K562 (cell line): ENCODE data around the gene PPP1R9A. TPM values are rescaled to one million over a fixed set of nuclear protein-coding genes. Genes with fewer than 3 reads are reported as not detected.

ENCODE experiments used
- ATAC-seq: fragments of 200-7000 bp; cut with Tn5 transposase; 3 replicates; pipeline ENCODE4 v1.9.1; 2020; ENCODE audit warnings: moderate library complexity
- BruUV-seq: library from RNA; stranded (reverse); fragments of 400-500 nt; replicated peaks from 2 replicates; lab custom pipeline; 2021; lab: Mats Ljungman, UMichigan
- CTCF ChIA-PET: fragments of 300-600 bp; formaldehyde crosslinking; extraction: SDS; loops from one replicate; lab custom pipeline; 2021; ENCODE audit warnings: low intra/inter-chr PET ratio; lab: Yijun Ruan, JAX
- POLR2A ChIA-PET: fragments of 300-600, 350-650 bp; sonication (Branson Sonifier 250); formaldehyde crosslinking; extraction: SDS; loops from one replicate; lab custom pipeline; 2021; ENCODE audit warnings: antibody characterized with exemption, inconsistent platforms; lab: Yijun Ruan, JAX
- DNase-seq, 4 experiments: peaks; one replicate each; pipeline versions ENCODE4 v3.0.0 to v3.0.0-alpha.2; 2011 to 2018; ENCODE audit warnings: low spot score in 3 of 4, mixed read lengths in 3 of 4; ENCODE audit errors: extremely low read depth in 1 of 4
- FAIRE-seq: peaks from 2 replicates; lab custom pipeline; 2011; peaks lifted over from hg19 to GRCh38; lab: Jason Lieb, UNC
- H2AFZ ChIP-seq: 2 replicates; pipeline ENCODE4 v1.6.0; 2011; ENCODE audit warnings: low read depth, low read length, control low read depth, inconsistent platforms
- H3K27ac ChIP-seq: fragments of 200-600 bp; 3 replicates; pipeline ENCODE4 v1.8.0; 2011; ENCODE audit warnings: low read depth, mild to moderate bottlenecking, control low read depth, inconsistent platforms, low read length, moderate library complexity, mixed read lengths; ENCODE audit errors: extremely low read depth
- H3K27me3 ChIP-seq, 2 experiments: fragments of 300-600 bp in 1 of 2; 2 replicates in 1 of 2; 3 replicates in 1 of 2; pipeline versions ENCODE4 v1.6.0 to v1.8.0; 2011; ENCODE audit warnings: inconsistent platforms in 2 of 2, low read length in 2 of 2, mild to moderate bottlenecking in 1 of 2, mixed read lengths in 1 of 2, moderate library complexity in 1 of 2; ENCODE audit not compliant: control insufficient read depth in 2 of 2, insufficient read depth in 2 of 2
- H3K36me3 ChIP-seq: fragments of 300-600 bp; 3 replicates; pipeline ENCODE4 v1.8.0; 2011; ENCODE audit warnings: mild to moderate bottlenecking, low read length, inconsistent platforms; ENCODE audit not compliant: control insufficient read depth, insufficient read depth
- H3K4me1 ChIP-seq, 2 experiments: fragments of 200-600 bp in 1 of 2; replicated peaks in 1 of 2; 2 replicates in 1 of 2; 3 replicates in 1 of 2; pipeline versions ENCODE4 v1.5.1 to v1.8.0; 2011; ENCODE audit warnings: inconsistent platforms in 2 of 2, low read length in 2 of 2, mild to moderate bottlenecking in 1 of 2, mixed read lengths in 1 of 2, moderate library complexity in 1 of 2; ENCODE audit not compliant: control insufficient read depth in 2 of 2, insufficient read depth in 2 of 2
- H3K4me2 ChIP-seq: 2 replicates; pipeline ENCODE4 v1.6.1; 2011; ENCODE audit warnings: low read length, control low read depth, inconsistent platforms, mixed read lengths; ENCODE audit not compliant: insufficient read depth
- H3K4me3 ChIP-seq: fragments of 200-600 bp; sonication (generic), shearing (Covaris generic); 2 replicates; pipeline ENCODE4 v1.5.1; 2016; ENCODE audit warnings: control low read depth, inconsistent platforms
- H3K79me2 ChIP-seq: fragments of 200-600 bp; 3 replicates; pipeline ENCODE4 v1.8.0; 2011; ENCODE audit warnings: low read length, inconsistent platforms; ENCODE audit not compliant: control insufficient read depth, insufficient read depth
- H3K9ac ChIP-seq, 2 experiments: 2 replicates each; pipeline versions ENCODE4 v1.6.0 to v1.6.1; 2011; ENCODE audit warnings: low read depth in 2 of 2, low read length in 2 of 2, control low read depth in 1 of 2, inconsistent platforms in 1 of 2, mild to moderate bottlenecking in 1 of 2, mixed read lengths in 1 of 2; ENCODE audit not compliant: insufficient read depth in 1 of 2
- H3K9me1 ChIP-seq: one replicate; pipeline ENCODE4 v1.6.0; 2011; ENCODE audit warnings: inconsistent platforms, mild to moderate bottlenecking, low read length, moderate library complexity; ENCODE audit not compliant: control insufficient read depth, insufficient read depth
- H3K9me3 ChIP-seq: replicated peaks from 2 replicates; pipeline ENCODE4 v1.5.1; 2011; ENCODE audit warnings: low read depth, low read length, inconsistent platforms; ENCODE audit not compliant: control insufficient read depth, insufficient read depth
- H4K20me1 ChIP-seq: replicated peaks from 2 replicates; pipeline ENCODE4 v1.6.1; 2011; ENCODE audit warnings: low read length, inconsistent platforms, mixed read lengths; ENCODE audit not compliant: control insufficient read depth, insufficient read depth
- CC2D1A ChIP-seq: fragments of 450-650 bp; IDR thresholded peaks from 2 replicates; pipeline ENCODE4 v1.6.1; 2017; ENCODE audit warnings: mild to moderate bottlenecking
- ESRRA ChIP-seq: fragments of 450-650 bp; IDR thresholded peaks from 2 replicates; pipeline ENCODE4 v1.6.1; 2014; ENCODE audit warnings: low read depth, mild to moderate bottlenecking, moderate library complexity, borderline replicate concordance
- MYBL2 ChIP-seq, 2 experiments: fragments of 450-650 bp in 1 of 2; sonication (generic) in 1 of 2; formaldehyde crosslinking in 1 of 2; IDR thresholded peaks; 2 replicates each; pipeline versions ENCODE4 v1.6.1 to v1.8.1; 2017 to 2022; ENCODE audit warnings: borderline replicate concordance in 1 of 2, inconsistent platforms in 1 of 2, low read depth in 1 of 2, mild to moderate bottlenecking in 1 of 2, missing genetic modification reagents in 1 of 2, moderate library complexity in 1 of 2
- NCOR1 ChIP-seq: fragments of 450-650 bp; IDR thresholded peaks from 2 replicates; pipeline ENCODE4 v1.6.1; 2016; ENCODE audit warnings: mild to moderate bottlenecking, moderate library complexity
- PHF21A ChIP-seq: fragments of 450-650 bp; IDR thresholded peaks from 2 replicates; pipeline ENCODE4 v1.6.1; 2017; ENCODE audit warnings: low read depth, borderline replicate concordance
- RBM34 ChIP-seq: fragments of 200-400 bp; formaldehyde crosslinking; IDR thresholded peaks from 2 replicates; pipeline ENCODE4 v1.6.1; 2018; ENCODE audit warnings: low read length, borderline replicate concordance; ENCODE audit not compliant: insufficient read depth
- SREBF2 ChIP-seq: sonication (generic); formaldehyde crosslinking; IDR thresholded peaks from 2 replicates; pipeline ENCODE4 v1.4.0; 2020; ENCODE audit warnings: mild to moderate bottlenecking, missing genetic modification reagents
- ZNF23 ChIP-seq: fragments of 250-450 bp; sonication (Bioruptor Pico); IDR thresholded peaks from 2 replicates; pipeline ENCODE4 v1.4.0; 2020; ENCODE audit warnings: mild to moderate bottlenecking
- ZSCAN32 ChIP-seq: fragments of 450-650 bp; formaldehyde crosslinking; IDR thresholded peaks from 2 replicates; pipeline ENCODE4 v1.4.0; 2020; ENCODE audit warnings: mild to moderate bottlenecking, moderate library complexity
- WGBS: fragments of 100-300 bp; shearing (Covaris generic); methylation state at CpG from one replicate; pipeline ENCODE4 v1.1.6; 2016; ENCODE audit warnings: low coverage, mixed read lengths; ENCODE audit not compliant: insufficient coverage; ENCODE audit errors: missing lambda C conversion rate; 5-methylcytosine and 5-hydroxymethylcytosine counted together
- in situ Hi-C: fragments of 300-500 bp; cut with MboI; formaldehyde crosslinking; loops from 4 replicates; pipeline ENCODE4 v1.15.0; 2018; ENCODE audit warnings: inconsistent platforms, mixed read lengths
- intact Hi-C: fragments of 100-400 bp; cut with micrococcal nuclease; formaldehyde crosslinking; loops from 2 replicates; pipeline ENCODE4 v1.14.2; 2022
- polyA plus RNA-seq, 8 experiments: library from polyadenylated mRNA; depleted of rRNA in 4 of 8; stranded (reverse) in 5 of 8; unstranded in 3 of 8; fragments of >200 nt; fragmentation: Nextera tagmentation in 2 of 8; fragmentation: Illumina TruSeq in 1 of 8; extraction: Ambion mirVana in 2 of 8; extraction: Trizol in 1 of 8; gene quantifications; 2 replicates each; pipeline versions ENCODE4 v1.2.1 to v1.2.3, GENCODE V29; 2011 to 2014; ENCODE audit warnings: inconsistent platforms in 1 of 8, missing spikeins in 1 of 8
- total RNA-seq, 7 experiments: library from RNA; depleted of rRNA in 6 of 7; stranded (reverse); fragments of >200 nt in 6 of 7; fragmentation: Illumina TruSeq in 2 of 7; extraction: Trizol in 2 of 7; gene quantifications; 2 replicates each; pipeline versions ENCODE4 v1.2.1 to v1.2.3, GENCODE V29; 2011 to 2021; ENCODE audit warnings: low replicate concordance in 1 of 7
- TF ChIP-seq, protein P1 (sequence below): fragments of 250-450 bp; sonication (Bioruptor Pico); IDR thresholded peaks from 2 replicates; pipeline ENCODE4 v1.6.1; 2021; ENCODE audit warnings: mild to moderate bottlenecking
- TF ChIP-seq, protein P2 (sequence below): fragments of 200-600 bp; sonication (generic); IDR thresholded peaks from one replicate; pipeline ENCODE4 v1.6.1; 2012; ENCODE audit warnings: mild to moderate bottlenecking, low read depth, low read length, inconsistent platforms

Gene PPP1R9A
- total and polyA plus RNA-seq, 9 of the 15 experiments (the other 6 are each of a cell fraction or from before 2014, with no cell fraction given), result 0.24 TPM; not detected in 8

DNA sequence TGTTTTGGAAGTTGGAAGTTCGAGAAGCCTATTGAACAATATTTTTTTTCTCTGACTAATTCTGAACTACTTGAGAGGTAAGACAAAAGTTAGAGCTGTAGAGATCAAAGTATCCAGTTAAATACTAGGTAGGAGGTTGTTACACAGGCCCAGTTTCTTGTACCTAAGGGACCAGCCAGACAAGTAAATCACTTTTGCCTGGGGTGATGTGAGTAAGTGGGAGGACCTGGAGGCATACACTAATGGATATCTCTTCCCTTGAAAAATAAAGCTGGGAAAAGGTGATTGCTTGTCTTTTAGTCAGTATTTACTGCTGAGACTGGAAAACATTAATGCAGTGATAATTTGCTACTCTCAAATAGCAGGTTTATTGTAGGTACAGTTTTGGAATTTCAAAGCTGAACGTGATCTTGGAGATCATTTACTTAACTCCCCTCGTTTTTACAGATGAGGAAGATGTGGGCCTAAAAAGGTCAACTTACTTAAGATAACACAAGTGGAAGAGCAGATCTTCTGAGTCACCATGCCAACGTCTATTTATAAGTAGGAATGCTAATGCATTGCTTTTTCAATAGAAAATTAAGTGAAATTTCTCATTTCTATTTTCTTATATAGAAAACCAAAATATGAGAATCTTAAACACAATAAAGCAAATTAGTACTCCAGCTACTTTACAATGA lies 181.3 kb downstream of the PPP1R9A start:
- H3K4me3 ChIP-seq, result no peak overlapping the region
- no peak overlapping the region for H3K9ac ChIP-seq
- no peak for FAIRE-seq
- no peak for ATAC-seq
- H3K4me2 ChIP-seq, result no peak overlapping the region
- ChIA-PET CTCF (no interaction called here), POLR2A (no interaction called here)
- no peaks in the 10 kb centered on the region for H3K79me2 ChIP-seq
- no TSS peak for BruUV-seq
- 0% methylated on average over 4 of the region's 4 CpGs for WGBS
- in situ Hi-C loops (no loop called here), intact Hi-C loops (no loop called here)
- no peaks in the 10 kb centered on the region for H4K20me1 ChIP-seq
- DNase-seq, result no peak
- H2AFZ ChIP-seq, result no peak overlapping the region
- H3K36me3 ChIP-seq, result no peaks in the 10 kb centered on the region
- no peaks in the 10 kb centered on the region for H3K9me3 ChIP-seq
- no peak overlapping the region for H3K27ac ChIP-seq
- no peaks in the 10 kb centered on the region for H3K9me1 ChIP-seq
- no peaks in the 10 kb centered on the region for H3K4me1 ChIP-seq
- no peaks in the 10 kb centered on the region for H3K27me3 ChIP-seq
- TF ChIP-seq, protein P1, sequence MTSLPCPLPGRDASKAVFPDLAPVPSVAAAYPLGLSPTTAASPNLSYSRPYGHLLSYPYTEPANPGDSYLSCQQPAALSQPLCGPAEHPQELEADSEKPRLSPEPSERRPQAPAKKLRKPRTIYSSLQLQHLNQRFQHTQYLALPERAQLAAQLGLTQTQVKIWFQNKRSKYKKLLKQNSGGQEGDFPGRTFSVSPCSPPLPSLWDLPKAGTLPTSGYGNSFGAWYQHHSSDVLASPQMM (CRISPR knock-in tag), result no peak
- no peak for TF ChIP-seq SREBF2 (CRISPR knock-in tag)
- TF ChIP-seq NCOR1, result no peak
- TF ChIP-seq, protein P2, sequence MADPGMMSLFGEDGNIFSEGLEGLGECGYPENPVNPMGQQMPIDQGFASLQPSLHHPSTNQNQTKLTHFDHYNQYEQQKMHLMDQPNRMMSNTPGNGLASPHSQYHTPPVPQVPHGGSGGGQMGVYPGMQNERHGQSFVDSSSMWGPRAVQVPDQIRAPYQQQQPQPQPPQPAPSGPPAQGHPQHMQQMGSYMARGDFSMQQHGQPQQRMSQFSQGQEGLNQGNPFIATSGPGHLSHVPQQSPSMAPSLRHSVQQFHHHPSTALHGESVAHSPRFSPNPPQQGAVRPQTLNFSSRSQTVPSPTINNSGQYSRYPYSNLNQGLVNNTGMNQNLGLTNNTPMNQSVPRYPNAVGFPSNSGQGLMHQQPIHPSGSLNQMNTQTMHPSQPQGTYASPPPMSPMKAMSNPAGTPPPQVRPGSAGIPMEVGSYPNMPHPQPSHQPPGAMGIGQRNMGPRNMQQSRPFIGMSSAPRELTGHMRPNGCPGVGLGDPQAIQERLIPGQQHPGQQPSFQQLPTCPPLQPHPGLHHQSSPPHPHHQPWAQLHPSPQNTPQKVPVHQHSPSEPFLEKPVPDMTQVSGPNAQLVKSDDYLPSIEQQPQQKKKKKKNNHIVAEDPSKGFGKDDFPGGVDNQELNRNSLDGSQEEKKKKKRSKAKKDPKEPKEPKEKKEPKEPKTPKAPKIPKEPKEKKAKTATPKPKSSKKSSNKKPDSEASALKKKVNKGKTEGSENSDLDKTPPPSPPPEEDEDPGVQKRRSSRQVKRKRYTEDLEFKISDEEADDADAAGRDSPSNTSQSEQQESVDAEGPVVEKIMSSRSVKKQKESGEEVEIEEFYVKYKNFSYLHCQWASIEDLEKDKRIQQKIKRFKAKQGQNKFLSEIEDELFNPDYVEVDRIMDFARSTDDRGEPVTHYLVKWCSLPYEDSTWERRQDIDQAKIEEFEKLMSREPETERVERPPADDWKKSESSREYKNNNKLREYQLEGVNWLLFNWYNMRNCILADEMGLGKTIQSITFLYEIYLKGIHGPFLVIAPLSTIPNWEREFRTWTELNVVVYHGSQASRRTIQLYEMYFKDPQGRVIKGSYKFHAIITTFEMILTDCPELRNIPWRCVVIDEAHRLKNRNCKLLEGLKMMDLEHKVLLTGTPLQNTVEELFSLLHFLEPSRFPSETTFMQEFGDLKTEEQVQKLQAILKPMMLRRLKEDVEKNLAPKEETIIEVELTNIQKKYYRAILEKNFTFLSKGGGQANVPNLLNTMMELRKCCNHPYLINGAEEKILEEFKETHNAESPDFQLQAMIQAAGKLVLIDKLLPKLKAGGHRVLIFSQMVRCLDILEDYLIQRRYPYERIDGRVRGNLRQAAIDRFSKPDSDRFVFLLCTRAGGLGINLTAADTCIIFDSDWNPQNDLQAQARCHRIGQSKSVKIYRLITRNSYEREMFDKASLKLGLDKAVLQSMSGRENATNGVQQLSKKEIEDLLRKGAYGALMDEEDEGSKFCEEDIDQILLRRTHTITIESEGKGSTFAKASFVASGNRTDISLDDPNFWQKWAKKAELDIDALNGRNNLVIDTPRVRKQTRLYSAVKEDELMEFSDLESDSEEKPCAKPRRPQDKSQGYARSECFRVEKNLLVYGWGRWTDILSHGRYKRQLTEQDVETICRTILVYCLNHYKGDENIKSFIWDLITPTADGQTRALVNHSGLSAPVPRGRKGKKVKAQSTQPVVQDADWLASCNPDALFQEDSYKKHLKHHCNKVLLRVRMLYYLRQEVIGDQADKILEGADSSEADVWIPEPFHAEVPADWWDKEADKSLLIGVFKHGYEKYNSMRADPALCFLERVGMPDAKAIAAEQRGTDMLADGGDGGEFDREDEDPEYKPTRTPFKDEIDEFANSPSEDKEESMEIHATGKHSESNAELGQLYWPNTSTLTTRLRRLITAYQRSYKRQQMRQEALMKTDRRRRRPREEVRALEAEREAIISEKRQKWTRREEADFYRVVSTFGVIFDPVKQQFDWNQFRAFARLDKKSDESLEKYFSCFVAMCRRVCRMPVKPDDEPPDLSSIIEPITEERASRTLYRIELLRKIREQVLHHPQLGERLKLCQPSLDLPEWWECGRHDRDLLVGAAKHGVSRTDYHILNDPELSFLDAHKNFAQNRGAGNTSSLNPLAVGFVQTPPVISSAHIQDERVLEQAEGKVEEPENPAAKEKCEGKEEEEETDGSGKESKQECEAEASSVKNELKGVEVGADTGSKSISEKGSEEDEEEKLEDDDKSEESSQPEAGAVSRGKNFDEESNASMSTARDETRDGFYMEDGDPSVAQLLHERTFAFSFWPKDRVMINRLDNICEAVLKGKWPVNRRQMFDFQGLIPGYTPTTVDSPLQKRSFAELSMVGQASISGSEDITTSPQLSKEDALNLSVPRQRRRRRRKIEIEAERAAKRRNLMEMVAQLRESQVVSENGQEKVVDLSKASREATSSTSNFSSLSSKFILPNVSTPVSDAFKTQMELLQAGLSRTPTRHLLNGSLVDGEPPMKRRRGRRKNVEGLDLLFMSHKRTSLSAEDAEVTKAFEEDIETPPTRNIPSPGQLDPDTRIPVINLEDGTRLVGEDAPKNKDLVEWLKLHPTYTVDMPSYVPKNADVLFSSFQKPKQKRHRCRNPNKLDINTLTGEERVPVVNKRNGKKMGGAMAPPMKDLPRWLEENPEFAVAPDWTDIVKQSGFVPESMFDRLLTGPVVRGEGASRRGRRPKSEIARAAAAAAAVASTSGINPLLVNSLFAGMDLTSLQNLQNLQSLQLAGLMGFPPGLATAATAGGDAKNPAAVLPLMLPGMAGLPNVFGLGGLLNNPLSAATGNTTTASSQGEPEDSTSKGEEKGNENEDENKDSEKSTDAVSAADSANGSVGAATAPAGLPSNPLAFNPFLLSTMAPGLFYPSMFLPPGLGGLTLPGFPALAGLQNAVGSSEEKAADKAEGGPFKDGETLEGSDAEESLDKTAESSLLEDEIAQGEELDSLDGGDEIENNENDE, result no peak
- no peak for TF ChIP-seq PHF21A
- no peak for TF ChIP-seq RBM34
- TF ChIP-seq ZSCAN32 (CRISPR knock-in tag), result no peak
- TF ChIP-seq ZNF23 (CRISPR knock-in tag), result no peak
- TF ChIP-seq CC2D1A, result no peak
- no peak for TF ChIP-seq ESRRA
- TF ChIP-seq MYBL2 (IDR thresholded peaks at IDR 0.05; ENCODE audit: low read depth), result no peak
- TF ChIP-seq MYBL2 (CRISPR knock-in tag; IDR thresholded peaks at IDR 0.05; ENCODE audit: borderline replicate concordance), result no peak
